Activated CD4-positive, alpha-beta T cell treated with anti-CD3 and anti-CD28 coated beads, Interleukin-10, Interleukin-2, amounts not matched to agents 100 ng/mL and 50 ng/mL, durations not matched to agents 16 hours and 8 hours (primary cell): ENCODE measurements around the gene HDAC1.
A peak's percentile ranks its signal among the peaks of the same experiment; 100 is the strongest.

Source experiments
- DNase-seq: peaks from one replicate; pipeline ENCODE4 v3.0.0-alpha.2; 2020

HDAC1 gene

DNA sequence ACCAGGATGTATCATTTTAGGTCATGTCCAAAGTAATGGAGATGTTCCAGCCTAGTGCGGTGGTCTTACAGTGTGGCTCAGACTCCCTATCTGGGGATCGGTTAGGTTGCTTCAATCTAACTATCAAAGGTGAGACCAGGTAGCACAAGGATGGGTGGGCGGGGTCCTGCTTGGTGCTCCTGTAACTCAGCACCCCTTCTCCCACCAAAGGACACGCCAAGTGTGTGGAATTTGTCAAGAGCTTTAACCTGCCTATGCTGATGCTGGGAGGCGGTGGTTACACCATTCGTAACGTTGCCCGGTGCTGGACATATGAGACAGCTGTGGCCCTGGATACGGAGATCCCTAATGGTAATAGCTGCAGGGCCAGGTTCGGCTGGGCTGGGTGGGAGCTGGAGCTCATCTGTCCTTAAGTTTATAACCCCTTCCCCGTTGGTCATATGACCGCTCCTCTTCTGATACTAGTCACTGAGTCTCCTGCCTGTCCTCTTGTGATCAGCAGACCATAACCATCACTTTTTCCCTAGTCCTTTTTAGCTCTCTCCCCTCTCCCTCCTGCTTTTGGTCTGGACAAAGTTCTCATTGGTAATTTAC lies 38.8 kb downstream of the HDAC1 start:
- DNase-seq = no peak

DNA sequence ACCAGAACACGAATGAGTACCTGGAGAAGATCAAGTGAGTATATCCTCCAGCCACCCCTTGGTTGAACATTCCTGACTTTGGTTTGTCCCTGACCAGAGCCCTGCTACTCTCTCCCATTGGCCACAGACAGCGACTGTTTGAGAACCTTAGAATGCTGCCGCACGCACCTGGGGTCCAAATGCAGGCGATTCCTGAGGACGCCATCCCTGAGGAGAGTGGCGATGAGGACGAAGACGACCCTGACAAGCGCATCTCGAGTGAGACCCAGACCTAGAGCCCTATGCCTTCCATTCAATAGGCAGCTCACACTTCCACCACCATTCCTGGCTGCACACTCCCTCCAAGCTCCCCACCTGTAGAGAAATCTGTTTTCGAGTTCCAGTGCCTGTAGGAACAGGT lies 39.7 kb downstream of the HDAC1 start:
- no peak for DNase-seq

DNA sequence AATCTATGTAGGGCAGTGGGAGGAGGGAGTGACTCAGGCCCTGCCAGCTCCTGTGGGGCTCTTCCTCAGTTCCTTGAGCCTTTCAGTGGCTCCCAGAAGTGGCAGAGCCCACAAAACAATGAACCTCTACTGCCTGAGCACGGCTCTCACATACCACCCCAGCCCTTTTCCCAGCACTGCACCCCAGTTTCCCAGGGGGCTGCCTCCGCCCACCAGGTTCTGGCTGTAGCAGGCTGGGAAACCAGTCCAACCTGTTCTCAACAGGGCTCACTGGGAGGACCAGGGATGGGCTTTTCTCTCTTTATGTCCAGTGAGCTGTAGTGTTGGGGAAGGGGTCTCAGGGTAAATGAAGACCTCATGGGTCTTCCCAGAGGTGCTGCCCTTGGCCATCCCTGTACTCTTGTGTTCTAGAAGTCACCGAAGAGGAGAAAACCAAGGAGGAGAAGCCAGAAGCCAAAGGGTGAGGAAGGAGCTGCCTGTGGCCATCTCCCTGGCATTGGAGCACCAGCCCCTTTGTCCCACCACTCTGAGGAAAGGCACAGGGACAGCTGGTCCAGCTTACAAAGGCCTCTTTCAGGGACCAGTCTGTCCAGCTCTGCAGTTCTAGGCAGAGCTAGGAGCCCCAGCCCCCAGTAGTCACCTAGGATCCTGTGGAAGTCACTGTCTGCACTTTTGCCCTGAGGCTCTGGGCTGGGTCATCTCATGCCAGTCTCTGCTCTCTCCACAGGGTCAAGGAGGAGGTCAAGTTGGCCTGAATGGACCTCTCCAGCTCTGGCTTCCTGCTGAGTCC lies 40.6 kb downstream of the HDAC1 start:
- no peak for DNase-seq

DNA sequence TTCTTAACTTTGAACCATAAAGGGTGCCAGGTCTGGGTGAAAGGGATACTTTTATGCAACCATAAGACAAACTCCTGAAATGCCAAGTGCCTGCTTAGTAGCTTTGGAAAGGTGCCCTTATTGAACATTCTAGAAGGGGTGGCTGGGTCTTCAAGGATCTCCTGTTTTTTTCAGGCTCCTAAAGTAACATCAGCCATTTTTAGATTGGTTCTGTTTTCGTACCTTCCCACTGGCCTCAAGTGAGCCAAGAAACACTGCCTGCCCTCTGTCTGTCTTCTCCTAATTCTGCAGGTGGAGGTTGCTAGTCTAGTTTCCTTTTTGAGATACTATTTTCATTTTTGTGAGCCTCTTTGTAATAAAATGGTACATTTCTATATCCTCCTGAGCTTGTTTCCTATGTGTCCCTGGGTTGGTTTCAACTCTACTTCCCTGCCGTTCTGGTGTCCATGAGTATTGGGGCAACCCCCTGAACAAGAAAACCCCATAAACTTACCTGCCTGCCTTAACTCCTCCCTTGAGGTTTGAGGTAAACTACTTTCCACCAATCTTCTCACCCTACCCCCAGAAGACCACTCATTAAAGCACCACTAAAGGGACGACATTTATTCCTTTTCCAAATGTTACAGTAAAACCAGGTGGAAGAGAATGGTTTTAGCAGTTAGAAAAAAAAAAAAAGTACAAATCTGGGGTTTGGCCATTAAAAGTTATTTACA lies 41.5 kb downstream of the HDAC1 start:
- DNase-seq = no peak

DNA sequence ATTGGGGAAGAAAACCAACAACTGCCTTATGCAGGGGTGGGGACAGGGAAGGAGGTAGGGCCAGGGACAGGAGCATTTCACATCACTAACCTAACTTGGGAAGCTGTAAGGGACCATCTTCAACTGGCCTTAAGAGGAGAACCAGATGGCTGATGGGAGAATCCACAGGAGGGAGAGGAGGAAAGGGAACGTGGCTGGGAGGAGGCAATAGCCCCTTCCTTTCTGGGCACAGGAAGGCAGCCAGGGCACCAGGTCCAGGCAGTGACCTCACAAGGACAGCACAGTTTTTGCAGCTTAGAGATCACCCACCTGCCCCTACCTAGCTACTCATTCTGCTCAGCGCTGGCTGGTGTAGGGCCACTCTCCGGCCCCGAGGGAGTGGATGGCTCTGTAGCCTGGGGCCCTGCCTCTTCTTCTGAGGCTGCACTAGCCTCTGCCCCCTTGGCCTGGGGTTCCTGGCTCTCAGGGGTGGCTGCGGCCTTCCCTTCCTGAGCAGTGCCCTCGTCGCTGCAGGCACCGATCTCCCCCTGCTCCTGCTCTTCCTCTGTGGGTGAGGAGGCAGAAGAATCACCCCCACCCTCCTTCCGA lies 42.5 kb downstream of the HDAC1 start:
- DNase-seq = no peak

DNA sequence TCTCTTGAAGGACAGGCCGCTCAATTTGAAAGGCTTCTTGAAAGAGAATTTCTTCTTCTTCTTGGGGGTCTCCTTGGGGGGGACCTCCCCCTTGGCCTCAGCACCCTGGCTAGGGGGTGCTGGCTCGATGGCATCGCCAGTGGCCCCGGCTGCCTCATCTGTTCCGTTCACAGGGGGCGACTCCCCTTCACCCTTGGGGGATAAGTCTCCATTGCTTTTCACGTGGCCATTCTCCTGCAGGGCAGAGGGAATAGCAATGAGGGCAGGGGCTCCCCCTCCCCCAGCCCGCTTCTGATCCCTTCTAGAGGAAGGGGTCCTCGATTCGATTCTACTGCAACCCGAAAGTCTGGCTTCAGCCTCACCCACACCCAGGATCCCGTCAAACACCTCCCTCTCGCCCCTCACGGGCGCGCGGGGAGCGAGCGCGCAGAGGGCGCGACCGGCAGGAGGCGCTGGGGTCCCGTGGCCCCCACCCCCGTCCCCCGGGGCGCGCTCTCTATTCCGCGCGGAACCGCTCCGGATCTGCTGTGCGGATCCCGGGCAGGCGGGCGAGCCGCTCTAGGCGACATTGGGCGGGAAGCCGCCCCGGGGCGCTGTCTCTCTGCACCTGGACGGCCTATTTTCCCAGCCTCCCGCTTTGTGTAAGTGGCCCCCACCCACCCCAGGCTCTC lies 43.1 kb downstream of the HDAC1 start:
- peak; percentile 57 for DNase-seq

DNA sequence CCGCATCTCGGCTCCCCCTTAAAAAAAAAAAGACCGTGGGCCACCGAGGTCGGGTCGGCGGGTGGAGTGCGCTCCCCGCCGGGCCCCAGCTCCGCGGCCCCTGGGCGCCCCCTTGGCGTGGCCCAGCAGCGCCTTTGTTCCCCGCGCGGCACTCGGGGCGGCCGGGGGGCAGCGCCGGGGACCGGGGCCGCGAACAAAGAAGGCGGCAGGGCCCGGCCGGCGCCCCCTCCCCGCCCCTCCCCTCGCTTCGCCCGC lies 43.6 kb downstream of the HDAC1 start:
- DNase-seq = no peak

DNA sequence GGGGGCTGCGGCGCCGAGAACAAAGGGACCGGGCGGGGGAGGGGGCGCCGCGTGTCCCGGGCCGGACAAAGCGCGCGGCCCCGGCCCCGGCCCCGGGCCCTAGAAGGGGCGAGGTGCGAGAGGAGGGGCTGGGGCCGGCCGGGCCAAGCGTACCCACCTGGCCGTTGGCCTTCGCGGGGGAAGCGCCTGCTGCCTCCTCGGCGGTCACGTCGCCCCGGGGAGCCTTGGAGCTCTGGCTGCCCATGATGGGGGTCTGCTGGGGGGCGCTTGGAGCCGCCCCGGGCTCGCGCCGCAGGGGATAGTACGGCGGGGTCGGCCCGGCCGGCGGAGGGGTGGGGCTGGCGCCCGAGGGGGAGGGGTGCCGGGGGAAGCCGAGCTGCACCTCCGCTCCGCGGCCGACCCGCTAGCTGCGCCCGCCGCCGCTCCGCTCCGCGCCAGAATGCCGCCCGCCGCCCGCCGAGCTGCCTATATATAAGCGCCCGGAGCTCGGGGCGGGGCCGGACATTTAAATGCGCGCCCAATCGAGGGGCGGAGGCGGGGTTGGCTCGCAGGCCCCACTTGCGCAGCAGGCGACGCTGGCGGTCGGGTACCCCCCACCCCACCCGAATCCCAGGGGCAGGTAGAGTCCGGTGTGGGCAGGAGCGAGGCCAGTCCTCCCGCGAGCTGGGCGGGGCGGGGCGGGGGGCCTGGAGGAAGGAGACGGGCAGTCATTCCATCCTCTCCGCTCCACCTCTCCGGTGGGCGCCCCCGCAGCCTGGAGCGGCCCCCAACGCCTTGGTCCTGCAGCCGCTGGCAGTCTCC lies 44.1 kb downstream of the HDAC1 start, which contains the start of gene MARCKSL1:
TSS of gene MARCKSL1 (minus strand) at position 444 of the 801 bp plus-strand sequence. CDS start at position 244, 200 bp downstream.
- peak; percentile 81 for DNase-seq

DNA sequence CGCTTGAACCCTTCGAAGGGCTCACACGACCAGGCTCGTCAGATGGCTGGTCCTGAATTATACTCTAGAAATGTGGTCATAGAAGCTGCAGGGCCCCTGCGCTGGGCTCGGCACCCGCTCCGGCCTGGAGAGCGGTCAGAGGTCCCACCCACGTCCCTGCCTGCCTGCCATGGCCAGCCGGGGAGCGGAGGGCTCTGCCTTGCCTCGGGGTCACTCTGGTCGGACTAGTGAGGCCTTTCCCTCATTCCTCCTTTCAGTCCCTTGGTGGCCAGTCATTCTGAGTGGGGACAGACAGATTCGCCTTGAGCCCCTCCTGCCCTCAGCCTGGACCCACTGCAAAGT lies 44.7 kb downstream of the HDAC1 start:
- DNase-seq = no peak

DNA sequence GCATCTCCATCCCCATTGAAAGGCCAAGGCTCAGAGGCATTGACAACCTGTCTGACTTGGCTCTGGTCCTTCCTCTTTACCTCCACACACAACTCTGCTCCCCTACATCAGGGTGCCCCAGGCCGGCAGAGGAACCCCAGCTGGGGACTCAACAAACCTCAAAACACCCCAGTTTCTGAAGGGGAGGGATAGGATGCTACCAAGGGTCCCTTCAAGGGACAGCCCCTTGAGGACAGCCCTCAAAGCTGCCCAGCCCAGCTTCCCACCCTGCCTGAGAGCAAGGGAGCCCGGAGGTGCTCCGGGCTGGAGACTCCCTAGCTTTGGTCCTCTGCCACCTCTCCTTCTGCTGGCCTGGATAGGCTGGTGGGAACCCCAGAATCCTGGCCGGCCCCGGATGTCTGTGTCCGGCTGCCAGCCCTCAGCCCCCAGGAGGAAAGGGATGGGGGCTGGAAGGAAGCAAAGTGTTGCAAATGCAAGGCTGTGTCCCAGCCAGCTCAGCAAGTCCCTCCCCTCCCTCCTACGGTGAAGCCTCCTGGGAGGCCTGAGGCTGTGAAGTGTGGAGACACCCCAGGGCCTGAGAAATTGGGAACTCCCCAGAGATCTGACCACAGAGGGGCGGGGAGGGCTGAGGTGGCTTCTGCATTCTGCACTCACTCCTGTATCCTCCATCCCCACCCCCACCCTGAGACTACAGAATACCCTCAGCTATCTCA lies 45.2 kb downstream of the HDAC1 start:
- DNase-seq = peak; percentile 71

DNA sequence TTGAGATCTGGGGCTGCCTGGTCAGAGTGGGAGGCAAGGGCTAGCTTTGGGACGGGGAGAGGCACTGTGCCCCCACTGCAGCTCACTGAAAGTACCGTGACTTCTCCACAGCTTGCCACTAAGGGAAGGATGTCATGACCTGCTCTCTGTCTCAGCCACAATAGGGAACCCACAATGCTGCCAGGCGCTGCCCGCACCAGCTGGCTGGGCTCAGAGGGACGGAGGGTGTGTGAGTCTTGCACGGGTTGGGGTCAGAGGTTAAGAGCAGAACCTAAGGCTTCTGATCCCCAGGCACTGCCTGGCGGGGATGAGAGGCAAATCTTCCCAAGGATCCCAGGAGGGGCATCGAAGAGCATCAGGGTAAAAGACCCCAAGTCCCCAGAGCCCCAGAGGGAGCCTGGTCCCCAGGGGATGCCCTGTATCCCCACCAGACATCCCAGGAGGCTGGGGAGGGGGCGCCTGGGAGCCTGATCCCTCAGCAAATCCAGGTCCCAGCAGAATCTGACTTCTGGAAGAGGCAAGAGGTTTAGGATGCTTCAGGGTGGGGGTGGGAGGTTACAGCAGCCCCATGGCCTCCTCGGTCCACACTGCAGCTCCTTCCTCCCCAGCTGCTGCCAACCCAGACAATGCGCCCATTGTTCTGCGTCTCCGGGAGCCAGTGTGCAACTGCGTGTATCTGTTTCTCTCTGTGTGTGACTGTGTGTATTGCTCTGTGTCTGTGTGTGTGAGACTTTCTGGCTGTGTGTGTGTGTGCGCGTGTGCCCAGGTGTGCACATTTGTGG lies 46.2 kb downstream of the HDAC1 start:
- DNase-seq = peak; percentile 41

DNA sequence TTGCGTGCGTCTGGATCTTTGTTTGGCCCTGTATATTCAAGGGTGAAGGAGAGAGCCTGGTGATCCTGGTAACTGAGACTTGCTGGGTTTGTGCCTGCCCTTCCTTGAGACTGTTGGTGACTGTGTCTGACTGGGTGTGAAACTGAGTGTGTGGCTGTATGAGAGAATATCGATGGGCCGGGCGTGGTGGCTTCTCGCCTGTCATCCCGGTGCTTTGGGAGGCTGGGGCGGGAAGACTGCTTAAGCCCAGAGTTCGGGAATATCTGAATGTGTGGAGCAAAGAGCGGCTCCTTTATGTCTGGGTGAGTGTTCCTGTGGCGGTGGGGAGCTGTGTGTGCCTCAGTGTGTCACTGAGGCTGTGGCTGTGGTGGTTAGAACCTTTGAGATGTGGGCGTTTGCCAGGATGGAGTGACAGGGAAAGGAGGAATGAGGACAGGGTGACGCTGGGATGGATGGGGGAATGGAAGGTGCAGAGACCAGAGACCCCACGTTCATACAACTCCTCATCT lies 46.8 kb downstream of the HDAC1 start:
- DNase-seq = no peak

DNA sequence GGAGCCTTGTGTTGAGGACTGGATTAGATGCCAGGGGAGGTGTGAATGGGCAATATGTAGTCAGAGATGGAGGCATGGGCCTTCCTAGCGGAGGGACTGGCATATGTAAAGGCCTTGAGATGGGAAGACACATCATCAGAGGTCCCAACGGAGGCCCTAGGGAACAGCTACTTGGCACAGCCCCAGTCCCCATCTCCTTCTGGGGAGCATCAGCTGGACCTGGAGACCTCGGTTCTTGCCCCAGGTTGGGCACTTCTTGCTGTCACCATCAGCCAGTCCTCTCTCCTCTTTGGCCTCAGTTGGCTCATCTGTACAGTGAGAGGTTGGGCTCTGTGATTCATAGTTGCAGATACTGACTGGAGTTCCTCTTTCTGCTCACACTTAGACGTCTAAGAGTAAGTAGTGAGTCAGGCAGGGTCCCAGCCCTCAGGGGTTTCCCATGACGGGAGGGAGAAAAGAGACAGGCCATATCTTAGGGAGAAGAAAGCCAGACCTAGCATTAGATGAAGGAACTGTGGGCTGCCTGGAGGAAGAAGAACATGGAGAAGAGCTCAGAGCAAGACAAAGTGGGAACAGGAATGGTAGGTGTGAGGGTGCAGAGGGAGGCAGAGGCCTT lies 47.6 kb downstream of the HDAC1 start:
- no peak for DNase-seq

DNA sequence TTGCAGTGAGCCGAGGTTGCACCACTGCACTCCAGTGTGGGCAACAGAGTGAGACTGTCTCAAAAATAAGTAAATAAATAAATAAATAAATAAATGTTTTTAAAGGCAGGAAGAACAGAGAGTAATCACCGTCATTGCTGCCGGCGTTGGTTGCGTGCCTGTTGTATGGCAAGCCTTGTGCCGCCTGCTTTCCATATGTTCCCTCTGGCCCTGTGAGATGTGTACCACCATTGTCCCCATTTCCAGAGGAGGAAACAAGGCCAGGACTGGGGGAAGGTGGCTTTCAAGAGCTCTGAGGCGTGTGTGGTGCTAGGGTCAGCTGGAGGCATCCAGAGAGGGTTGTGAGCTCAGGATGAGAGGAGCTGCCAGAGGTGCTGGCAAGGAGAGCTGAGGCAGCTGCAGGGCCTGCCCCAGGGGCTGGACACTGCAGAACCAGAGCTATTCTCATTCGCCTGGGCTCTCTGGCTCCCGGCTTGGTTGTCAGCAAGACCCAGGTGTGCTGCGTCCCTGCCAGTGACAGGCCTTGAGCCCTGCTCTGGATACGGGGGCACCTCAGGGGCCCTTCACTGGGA lies 49.4 kb downstream of the HDAC1 start:
- no peak for DNase-seq

DNA sequence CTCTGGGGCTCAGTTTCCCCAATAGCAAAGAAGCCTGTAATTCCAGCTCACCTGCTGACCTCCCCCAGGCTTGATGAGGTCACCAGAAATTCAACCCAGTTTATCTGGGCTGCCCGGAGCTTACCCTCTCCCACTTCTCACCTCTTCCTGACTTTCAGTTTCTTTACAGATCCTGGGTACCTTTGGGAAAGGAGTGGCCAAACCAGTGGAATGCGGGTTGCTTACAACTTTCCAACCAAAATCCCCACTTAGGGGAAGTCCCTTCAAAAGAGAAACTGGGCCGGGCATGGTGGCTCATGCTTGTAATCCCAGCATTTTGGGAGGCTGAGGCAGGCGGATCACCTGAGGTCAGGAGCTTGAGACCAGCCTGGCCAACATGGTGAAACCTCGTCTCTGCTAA lies 50.1 kb downstream of the HDAC1 start:
- no peak for DNase-seq

DNA sequence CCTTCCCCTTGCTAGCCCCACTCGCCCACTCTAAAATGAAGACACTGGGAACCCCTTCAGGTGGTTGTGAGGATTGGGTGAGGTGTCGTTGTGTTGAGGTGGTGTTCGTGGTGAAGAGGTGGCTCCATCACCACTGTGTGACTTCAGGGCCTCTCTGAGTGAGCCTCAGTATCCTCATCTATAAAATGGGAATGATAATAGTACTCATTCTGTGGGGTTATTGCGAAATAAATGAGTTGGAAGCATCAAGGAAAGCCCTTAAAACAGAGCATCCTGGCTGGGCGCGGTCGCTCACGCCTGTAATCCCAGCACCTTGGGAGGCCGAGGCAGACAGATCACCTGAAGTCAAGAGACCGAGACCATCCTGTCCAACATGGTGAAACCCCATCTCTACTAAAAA lies 50.8 kb downstream of the HDAC1 start:
- DNase-seq = no peak

DNA sequence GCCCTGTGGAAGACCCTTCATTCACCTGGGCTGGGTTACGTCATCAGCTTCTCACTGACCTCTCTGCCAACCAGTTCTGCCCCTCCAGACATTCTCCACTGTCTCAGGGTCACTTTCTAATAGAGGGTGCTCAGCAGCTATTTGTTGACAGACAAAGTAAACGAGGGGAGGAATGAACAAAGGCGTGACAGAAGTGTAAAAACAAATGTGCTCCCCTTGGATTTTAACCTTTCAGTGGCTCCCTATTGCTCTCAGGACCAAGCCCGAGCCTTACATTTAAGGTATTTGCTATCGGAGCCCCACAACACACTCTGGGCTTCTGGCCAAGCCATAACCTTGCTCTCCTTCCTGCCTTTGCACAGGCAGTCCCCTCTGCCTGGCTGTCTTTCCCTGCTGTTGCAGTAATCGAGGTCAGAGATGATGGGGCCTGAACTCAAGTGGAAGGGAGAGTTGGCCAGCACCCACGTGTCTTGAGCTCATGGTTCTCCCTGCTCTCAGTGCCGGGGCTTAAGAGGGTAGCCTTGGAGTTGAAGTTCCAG lies 53.5 kb downstream of the HDAC1 start:
- DNase-seq = no peak

DNA sequence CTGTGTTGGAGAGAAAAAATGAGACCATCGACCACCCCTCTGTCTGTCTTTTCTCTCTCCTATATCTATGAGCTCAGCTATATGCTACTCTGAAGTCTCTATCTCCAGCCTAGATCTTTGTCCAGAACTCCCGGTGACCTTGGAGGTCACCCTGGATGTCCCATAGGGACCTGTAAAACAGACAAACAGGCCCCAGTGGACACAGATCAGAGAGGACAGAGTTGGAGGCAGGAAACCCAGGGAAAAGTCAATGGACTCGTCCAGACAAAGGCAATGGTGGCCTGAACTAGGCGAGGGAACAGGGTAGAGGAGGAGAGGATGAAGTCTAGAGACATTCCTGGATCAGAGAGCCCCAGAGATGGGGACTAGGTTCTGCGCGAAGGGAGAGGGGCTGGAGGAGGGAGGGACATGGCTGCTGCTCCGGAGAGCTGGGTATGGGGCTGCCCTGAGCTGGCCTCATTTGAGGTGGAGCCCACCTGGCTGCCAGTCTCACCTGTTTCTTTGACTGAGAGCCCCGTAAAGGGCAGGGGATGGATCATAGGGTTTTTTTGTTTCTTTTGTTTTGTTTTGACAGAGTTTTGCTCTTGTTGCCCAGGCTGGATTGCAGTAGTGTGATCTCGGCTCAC lies 54.8 kb downstream of the HDAC1 start:
- no peak for DNase-seq

DNA sequence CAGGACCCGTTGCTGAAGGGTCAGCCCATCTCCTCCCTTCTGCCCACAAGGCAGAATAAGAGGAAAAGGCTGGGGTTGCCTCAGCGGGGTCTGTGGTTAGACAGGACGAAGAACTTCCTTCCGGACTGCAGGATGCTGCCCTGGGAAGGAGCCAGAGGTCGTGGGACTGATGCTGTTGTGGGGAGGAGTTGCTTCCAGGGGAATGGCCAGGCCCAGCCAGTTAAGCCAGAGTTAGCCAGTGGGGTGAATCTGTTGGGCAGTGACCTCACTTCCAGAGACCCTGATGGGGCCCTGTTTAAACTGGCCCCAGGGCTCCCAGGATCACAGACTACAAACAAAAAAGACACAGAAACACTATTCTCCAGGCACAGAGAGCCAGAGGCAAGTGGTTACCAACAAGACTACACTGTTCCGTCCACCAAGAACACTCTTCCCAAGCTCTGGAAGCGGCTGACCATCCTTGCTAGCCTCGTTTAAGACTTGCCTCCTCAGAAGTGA lies 57.4 kb downstream of the HDAC1 start:
- no peak for DNase-seq
